GM19372 (cell line): ENCODE results near the gene PLD1.

Experiments used
- ATAC-seq: cut with Tn5 transposase; IDR thresholded peaks from one replicate; pipeline ENCODE4 v1.9.1; 2021; ENCODE audit warnings: mild to moderate bottlenecking, low read depth, moderate library complexity; ENCODE audit not compliant: unreplicated experiment

PLD1 gene

GRCh38 chr3:171801738-171802589, 8.3 kb downstream of the PLD1 start:
- no peak for ATAC-seq

DNA sequence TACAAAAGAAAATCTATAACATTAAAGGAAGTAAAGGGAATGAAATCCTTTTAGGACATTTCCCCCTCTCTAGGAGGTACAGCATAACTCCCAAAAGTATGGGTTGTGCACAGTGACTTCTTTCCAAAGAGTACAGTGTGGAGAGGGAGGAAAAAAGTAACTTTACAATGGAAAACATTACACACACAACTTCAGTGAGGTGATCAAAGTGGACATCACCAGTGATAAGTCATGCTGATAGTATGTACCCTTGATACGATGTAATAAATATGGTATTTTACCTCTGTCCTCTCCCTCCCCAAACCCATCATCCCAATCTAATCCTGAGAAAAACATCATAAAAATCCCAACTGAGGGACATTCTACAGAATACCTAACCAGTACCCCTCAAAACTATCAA, 10.8 kb downstream of the PLD1 start:
- ATAC-seq: no peak

- ATAC-seq: no peak
Observed at GRCh38 chr3:171797873-171798272, 12.4 kb downstream of the PLD1 start.

- no peak for ATAC-seq
Observed at GRCh38 chr3:171797265-171797679, 13.0 kb downstream of the PLD1 start.

GRCh38 chr3:171796625-171797264, 13.5 kb downstream of the PLD1 start:
- no peak for ATAC-seq

DNA sequence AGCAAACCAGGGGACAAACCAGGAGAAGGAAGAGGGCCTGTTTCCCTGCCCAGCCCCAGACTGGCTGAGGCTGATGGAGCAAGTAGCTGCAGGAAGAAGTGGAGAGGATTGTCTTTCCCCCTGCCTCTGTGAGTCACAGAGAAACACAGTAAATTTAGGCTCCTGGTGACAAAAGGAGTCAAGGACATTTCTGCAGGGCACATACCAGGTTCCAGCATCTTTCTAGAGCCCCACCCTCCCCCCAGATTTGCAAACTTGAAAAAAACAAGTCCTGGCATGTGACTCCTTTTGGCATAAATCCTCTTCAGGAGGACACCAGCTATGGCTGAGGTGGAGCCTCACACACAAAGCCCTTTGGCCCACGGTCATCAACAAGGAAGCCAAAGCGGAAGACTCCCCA, 17.8 kb downstream of the PLD1 start:
- no peak for ATAC-seq

DNA sequence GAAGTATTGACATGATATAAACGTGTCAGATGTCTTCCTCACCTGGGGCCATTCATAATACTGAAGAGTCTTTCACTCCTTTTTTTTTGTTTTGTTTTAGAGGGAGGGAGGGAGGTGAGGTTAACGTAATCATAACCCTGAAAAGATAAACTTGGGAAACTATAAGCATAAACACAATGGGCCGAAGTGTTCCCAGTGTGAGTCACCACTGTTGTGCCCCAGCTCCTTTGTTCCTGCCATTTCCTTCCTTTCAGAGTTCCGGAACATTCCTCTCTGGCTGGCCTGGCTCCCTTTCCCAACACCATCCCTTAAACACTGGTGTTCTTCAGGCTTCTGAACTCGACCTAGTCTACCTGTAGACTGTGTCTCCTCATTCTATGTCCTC, 18.6 kb downstream of the PLD1 start:
- ATAC-seq: no peak

DNA sequence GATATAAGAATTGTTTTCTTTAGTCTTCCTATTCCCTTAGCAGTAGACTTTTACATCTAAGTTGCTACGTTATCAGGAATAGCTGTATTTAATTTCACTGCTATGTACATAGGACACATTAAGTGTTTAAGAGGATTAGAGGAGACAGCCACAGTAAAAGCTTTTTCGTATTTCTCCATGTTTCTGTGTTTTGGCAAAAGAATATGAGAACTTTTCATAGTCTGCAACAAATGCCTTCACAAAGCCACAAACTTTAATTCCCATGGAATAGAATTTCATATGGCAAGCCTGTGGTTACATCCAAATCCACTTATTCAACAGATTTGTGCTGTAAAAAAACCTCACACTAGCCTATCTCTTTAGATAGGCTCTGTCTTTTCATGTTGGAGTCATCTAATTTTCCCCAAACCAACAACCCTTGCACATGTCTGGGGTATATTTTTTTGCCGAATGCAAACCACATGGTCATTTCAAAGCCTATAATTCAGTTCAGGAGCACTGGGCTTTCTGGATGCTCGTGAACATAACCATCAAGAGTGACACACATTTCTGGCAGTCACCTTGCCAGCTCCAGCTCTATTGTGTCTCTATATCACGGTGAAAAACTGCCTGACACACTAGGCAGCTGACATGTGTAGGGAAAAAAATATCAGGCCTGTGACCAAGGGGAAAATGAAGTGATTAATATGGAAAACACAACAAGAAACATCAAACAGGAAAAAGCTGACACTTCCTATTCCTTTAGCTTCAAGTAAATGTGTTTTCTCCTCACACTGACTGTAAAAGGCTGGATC, 19.2 kb downstream of the PLD1 start:
- ATAC-seq: no peak

DNA sequence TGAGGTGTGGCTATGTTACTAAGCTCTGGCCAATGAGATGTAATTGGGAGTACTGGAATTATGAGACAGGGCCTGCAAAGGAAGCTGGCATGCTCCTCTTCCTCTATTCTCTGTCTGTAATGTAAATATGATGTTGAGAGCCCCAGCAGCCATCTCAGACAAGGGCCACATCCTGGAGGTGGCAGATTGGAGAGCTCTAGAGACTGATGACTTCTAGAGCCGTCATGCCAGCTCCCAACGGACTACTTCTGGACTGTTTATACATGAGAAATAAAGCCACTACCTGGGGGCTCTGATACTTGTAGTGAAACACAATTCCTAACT, 19.7 kb downstream of the PLD1 start:
- no peak for ATAC-seq

DNA sequence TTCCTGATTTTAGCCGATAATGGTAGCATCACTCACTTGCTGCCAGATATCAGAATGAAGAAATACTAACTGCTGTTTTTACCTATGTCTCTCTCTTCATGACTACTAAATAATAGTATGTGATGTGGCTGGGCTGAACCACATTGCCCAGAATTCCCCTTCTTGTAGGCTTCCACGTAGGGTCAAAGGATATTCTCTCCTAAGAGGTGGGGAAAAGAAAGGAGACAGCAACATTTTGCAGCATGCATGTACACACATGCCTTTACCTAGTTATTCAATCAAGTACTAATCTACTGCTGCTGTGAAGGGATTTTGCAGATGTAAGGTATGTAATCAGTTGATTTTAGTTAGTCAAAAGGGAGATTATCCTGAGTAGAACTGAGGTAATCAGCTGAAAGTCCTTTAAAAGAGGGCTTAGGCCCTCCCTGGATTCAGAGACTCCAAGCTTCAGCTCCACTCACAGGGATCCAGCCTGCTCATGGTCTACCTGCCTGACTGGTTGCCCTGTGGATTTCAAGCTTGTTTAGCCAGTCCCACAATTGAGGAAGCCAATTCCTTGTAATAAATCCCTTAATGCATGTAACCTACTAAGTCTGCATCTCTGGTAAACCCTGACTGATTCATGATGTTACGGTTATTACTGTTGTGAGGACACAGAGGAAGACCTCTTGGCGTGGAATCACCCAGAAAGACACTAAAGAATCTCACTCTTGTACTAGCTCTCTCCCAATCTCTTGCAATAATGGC, 20.4 kb downstream of the PLD1 start:
- no peak for ATAC-seq

DNA sequence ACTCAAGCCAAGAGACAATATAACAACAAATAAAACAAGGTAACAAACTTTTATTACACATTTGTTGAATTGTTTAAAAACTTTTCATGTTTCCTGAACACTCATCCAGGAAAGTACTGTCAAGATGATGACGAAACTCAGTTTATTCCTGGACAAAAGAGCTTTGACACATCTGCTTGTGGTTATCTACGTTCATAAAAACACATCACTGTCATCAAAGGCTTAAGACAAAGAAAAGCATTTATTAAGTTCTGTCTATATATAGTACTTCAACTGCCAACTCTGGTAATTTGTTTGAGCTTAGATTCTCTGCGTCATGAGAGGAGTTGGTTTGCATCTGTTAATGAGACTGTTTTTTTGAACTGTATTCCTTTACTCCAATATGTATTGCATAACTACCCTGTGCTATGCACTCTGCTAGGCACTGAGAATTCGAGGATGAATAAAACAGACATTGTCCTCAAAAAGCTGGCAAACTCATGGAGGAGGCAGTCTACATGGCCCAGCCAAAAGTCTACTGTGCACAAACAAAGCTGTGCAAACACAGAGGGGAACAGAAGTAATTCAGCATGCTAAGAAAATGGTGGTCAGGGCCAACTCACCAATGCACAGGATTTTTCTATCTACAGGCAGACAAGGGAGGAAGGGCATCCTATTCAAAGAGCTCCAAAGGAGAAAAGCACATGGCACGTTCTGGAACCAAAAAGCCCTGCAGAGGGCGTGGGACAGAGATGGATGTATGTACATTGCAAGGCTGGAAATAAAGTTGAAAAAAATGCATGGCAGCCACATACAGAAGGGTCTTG, 21.5 kb downstream of the PLD1 start:
- no peak for ATAC-seq

DNA sequence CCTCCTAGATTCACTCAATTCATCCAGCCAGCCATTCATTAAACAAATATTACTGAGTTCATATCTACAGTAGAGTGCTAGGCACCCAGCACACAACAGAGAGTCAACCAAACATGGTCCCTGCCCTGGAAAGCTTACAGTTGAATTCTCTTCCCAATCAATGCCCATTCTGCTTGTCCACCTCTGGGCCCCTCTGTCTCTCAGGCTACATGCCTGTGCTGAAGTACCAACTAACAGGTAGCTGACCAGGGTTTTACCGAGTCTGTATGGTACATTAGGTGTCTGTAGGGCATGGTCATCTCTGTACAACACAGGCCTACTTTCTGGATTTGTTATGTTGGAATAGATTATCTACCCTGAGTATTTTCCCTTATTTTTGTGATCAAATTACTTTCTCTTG, 23.3 kb downstream of the PLD1 start:
- no peak for ATAC-seq

GRCh38 chr3:171784937-171785336, 25.3 kb downstream of the PLD1 start:
- ATAC-seq: no peak

DNA sequence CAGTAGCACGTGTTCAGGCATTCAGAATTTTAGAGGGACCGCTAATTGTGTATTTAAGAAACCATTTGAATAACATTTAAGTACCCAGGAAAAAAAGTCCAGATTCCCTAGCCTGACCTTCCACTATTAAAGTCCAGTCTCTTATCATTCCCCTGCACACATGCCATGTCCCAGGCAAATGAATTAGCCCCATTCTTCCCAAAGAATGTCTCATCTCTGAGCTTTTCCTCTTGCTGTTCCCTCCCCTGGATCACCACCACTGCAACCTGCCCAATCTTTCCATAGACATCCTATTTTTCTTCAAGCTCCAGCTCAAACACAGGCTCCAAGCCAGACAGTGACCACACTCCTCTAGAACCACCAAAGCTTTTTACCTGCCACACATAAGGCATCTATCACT, 25.9 kb downstream of the PLD1 start:
- no peak for ATAC-seq

GRCh38 chr3:171783626-171784025, 26.7 kb downstream of the PLD1 start:
- no peak for ATAC-seq

GRCh38 chr3:171783086-171783485, 27.2 kb downstream of the PLD1 start:
- no peak for ATAC-seq

- no peak for ATAC-seq
Observed at GRCh38 chr3:171782617-171783016, 27.7 kb downstream of the PLD1 start.

DNA sequence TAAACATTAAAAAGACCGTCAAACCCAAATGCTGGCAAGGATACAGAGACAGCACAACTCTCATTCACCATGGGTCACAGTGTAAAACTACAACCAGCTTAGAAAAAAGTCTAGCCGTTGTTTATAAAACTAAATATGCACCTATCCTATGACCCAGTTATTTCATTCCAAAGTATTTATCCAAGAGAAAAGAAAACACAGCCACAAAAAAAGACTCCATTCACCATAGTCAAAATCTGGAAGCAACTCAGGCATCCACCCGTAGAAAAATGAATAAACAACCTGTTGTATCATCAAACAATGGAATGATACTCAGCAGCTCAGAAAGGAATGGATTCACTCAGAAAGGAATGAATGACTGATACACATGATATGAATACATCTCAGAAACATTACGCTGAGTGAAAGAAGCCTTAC, 28.6 kb downstream of the PLD1 start:
- no peak for ATAC-seq

DNA sequence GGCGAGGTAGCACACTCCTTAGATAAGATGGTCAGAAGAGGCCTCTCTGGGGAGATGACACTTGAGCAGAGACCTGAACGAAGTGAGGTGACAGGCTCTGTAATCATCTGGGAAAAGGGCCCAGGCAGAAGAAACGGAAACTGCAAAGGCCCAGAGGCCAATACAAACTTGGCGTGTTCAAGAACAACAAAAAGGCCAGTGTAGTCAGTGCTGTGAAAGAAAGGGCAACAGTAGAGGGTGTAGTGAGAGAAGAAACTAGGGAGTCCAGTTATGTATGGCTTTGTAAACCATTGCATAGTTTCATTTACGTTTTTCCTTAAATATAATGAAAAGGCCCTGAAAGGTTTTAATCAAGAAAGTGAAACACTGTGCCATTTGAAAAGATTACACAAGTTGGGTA, 31.8 kb downstream of the PLD1 start:
- ATAC-seq: no peak

- no peak for ATAC-seq
Observed at GRCh38 chr3:171777596-171777995, 32.7 kb downstream of the PLD1 start.
